ENCODE results near the gene MTMR11. TPM values are rescaled to one million over a fixed set of nuclear protein-coding genes. Genes with fewer than 3 reads are reported as not detected.
A peak's percentile ranks its signal among the peaks of the same experiment; 100 is the strongest.
"Not testable (repeated sequence)": the region's sequence is repeated elsewhere in the genome, so short reads cannot be mapped to it uniquely, and the experiment has no call there.

The MTMR11 gene
- total RNA-seq, 2 donors from 2014 or later, result 176 to 247 TPM

DNA sequence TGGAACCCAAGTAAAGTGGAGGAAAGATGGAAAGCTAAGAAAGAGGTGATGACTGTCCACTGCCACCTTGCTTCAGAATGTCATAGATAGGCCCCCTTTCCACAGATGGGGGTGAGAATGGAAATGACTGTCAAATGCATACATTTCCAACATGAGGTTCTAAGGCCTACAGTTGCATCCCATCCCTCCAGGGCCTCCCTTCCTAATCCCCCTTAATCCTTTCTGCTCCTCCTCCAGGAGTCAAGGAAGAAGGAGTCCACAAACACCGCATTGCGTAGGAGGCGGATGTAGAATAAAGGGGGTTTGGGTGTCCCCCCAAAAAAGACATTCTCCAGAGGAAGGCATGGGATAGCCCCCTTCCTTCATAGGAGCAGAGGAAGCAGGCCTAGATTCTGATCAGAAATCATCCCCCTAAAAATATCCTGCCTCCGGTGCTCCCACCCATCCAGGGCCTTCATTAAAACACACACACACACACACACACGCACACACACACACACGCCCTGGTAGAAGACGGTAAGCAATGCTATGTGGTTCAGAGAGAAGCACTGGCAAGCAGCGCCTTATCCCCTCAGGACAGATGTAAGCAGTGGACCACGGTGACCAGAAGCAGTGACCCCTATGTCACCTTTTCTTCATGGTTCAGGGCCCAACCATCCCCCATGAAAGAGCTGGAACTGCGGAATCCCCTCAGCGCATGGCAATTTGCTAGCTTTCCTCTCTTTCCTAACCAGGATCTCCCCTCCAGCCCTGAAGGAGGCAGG, 21.1 kb downstream of the MTMR11 start:
- no peak for ATAC-seq
- no peak for DNase-seq
- intact Hi-C loops (cut with DNase I, micrococcal nuclease), result no loop called here

DNA sequence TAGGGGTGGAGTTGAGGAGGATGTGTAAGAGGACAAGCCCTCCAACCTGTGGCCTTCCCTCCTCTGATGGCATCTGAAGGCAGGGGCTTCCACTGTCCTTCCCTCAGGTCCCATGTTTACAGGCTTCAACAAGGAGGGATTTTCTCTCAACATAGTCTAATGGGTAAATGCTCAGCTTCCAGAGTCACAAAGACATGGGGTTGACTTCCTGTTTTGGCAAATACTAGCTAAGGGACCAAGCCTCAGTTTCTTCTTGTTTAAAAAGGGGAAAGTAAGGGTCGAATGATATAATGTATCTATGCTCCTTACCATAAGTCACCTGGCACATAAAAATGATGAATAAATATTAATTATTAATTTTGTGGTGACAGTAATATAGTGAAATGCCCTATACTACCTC, 22.1 kb downstream of the MTMR11 start:
- ATAC-seq, result no peak
- DNase-seq, result no peak
- intact Hi-C loops (cut with DNase I, micrococcal nuclease), result no loop called here

- intact Hi-C loops (cut with DNase I, micrococcal nuclease), result no loop called here
- DNase-seq (no peak), ATAC-seq (no peak)
Observed at GRCh38 chr1:149906570-149907075, 30.1 kb downstream of the MTMR11 start.

GRCh38 chr1:149903836-149904491, 32.7 kb downstream of the MTMR11 start:
- ATAC-seq (no peak), DNase-seq (no peak)
- intact Hi-C loops (cut with DNase I, micrococcal nuclease), result no loop called here

GRCh38 chr1:149899460-149900284, 37.0 kb downstream of the MTMR11 start, which contains the start of gene BOLA1:
TSS of gene BOLA1 (plus strand) at chr1:149899568. CDS start at chr1:149900060, 492 bp downstream.
- peak; percentile 91 to 94 for DNase-seq
- intact Hi-C loops (cut with DNase I, micrococcal nuclease), result loop anchor here in 1 of 2 donors (10.0 kb wide), 2 partner anchors 165 to 265 kb away; partner anchors contain the start of gene VPS45

DNA sequence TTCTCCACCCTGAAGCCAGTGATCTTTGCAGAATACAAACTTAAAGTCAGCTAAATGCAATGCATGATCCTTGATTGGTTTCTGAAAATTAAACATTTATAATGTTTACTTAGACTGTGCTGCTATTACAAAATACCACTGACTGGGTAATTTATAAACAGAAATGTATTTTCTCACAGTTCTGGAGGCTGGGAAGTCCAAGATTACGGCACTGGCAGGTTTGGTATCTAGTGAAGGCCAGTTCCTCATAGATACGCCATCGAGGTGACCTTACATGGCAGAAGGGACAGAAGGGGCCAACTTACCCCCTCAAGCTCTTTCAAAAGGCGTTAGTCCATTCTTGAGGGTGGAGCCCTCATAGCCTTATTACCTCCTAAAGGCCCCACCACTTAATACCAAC, 40.1 kb downstream of the MTMR11 start:
- no peak for DNase-seq
- ATAC-seq, result no peak
- intact Hi-C loops (cut with DNase I, micrococcal nuclease), result loop anchor here in 1 of 2 donors (10.0 kb wide), 2 partner anchors 168 to 268 kb away; partner anchors contain the start of gene VPS45

More at GRCh38 chr1:149899460-149900284, 37.0 kb downstream of the MTMR11 start, which contains the start of gene BOLA1:
- peak; percentile 99 for ATAC-seq

GRCh38 chr1:149888999-149889289, 47.7 kb downstream of the MTMR11 start:
- intact Hi-C loops (cut with DNase I, micrococcal nuclease), result no loop called here
- ATAC-seq (no peak), DNase-seq (peak in 1 of 2 donors; percentile 43)

DNA sequence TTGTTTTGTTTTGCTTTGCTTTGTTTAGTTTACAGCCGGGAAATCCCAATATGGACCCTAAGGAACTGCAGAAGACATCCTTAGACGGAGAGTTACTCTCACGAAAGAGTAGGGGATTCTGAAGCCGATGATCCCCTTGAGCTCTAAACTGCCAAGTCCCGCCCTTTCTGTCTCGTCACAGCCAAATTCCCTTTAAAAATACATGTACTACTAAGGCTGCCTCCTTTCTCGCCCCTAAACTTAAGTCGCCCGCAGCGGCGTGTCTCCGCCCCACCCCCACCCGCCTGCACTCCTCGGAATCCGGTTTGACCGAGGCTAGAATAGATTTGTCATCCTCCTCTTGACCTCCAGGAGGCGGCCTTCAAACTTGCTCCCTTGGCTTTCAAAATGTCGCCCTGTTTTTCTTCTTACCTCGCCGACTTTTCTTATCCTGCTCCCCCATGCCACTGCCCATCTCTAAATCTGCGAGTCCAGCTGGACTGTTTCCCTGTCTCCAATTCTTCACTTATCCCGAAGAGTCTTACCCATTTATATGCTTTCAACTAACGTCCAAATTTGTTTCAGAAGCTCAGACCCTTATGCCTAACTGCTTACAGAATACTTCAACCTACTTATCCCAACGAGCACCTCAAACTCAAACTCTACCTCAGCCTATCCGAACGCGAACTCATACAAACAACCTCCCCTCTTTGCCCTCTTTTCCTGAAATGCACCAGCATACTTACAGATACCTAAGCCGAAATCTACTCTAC, 48.3 kb downstream of the MTMR11 start:
- intact Hi-C loops (cut with DNase I, micrococcal nuclease), result no loop called here
- ATAC-seq (peak; percentile 36), DNase-seq (peak; percentile 84 to 86)

GRCh38 chr1:149887456-149888246, 49.0 kb downstream of the MTMR11 start:
- DNase-seq, result peak; percentile 76 to 91
- intact Hi-C loops (cut with DNase I, micrococcal nuclease), result no loop called here

GRCh38 chr1:149887196-149887455, 49.6 kb downstream of the MTMR11 start:
- intact Hi-C loops (cut with DNase I, micrococcal nuclease); ATAC-seq; DNase-seq: not testable (repeated sequence)

More at GRCh38 chr1:149887456-149888246, 49.0 kb downstream of the MTMR11 start:
- peak; percentile 61 for ATAC-seq

DNA sequence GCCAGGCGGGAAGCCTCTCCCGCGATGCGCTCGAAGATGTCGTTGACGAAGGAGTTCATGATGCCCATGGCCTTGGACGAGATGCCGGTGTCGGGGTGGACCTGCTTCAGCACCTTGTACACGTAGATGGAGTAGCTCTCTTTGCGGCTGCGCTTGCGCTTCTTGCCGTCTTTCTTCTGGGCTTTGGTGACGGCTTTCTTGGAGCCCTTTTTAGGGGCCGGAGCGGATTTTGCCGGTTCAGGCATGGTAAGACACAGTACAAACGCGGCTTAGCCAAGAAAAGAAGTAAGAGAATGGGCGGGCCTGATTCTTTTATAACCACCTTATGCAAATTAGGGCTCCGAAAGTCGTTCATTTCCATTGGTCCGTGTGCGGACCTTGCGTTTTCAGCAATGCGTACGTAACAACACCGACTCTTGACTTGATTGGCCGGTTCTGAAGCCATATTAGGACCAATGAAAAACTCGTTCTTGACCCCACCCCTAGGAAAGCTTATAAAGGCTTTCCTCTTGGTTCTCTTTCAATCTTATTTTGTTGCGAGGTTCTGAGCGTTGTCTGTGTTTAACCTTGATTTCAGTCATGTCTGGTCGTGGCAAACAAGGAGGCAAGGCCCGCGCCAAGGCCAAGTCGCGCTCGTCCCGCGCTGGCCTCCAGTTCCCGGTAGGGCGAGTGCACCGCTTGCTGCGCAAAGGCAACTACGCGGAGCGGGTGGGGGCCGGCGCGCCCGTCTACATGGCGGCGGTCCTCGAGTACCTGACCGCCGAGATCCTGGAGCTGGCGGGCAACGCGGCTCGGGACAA, 50.1 kb downstream of the MTMR11 start:
- DNase-seq, result peak; percentile 82 to 94
- intact Hi-C loops (cut with DNase I, micrococcal nuclease), result no loop called here
- peak; percentile 70 for ATAC-seq

DNA sequence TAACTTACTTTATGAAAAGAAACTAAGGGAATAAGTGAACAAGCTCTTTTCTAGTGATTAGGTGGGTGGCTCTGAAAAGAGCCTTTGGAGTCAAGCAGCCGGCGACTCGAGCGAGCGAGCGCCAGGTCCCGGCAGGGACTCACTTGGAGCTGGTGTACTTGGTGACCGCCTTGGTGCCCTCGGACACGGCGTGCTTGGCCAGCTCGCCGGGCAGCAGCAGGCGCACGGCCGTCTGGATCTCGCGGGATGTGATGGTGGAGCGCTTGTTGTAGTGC, 50.6 kb downstream of the MTMR11 start:
- DNase-seq; intact Hi-C loops (cut with DNase I, micrococcal nuclease): not testable (repeated sequence)
- peak; percentile 1 for ATAC-seq

DNA sequence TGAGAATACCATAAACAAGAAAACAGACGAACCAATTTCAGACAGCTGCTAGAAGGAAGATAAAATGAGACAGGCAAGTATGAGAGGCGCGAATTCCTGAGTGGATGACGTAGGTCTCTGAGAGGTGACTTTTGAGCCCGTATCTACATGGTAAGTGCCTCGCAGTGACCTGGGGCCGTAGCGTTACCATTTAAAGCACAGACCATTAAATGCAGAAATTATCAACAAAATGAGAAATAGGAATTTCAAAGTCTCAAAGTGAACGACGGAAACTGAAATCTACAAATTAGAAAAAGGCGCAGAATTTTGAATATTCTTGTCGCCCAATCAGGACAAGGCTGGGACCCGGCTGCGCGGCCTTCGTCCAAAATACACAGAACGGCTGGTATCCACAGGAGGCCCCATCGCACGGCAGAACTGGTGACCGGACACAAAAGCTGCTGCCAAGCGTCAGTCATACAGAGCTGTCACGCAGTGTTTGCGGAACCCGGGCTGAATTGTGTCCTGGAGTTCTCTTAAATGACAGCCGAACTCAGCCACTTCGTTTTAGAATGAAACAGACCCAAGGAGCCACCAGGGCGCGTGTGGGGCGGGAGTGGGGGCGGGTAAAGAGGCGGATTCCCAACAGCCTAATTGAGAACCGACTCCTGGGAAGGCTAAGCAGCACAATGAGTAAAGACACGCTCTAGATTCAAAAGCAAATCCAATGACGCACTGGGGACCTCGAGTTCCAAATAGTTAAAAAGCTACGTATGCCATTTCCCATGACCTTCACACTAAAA, 51.1 kb downstream of the MTMR11 start:
- intact Hi-C loops (cut with DNase I, micrococcal nuclease), result no loop called here
- DNase-seq (peak; percentile 87 to 88), ATAC-seq (peak; percentile 44)

DNA sequence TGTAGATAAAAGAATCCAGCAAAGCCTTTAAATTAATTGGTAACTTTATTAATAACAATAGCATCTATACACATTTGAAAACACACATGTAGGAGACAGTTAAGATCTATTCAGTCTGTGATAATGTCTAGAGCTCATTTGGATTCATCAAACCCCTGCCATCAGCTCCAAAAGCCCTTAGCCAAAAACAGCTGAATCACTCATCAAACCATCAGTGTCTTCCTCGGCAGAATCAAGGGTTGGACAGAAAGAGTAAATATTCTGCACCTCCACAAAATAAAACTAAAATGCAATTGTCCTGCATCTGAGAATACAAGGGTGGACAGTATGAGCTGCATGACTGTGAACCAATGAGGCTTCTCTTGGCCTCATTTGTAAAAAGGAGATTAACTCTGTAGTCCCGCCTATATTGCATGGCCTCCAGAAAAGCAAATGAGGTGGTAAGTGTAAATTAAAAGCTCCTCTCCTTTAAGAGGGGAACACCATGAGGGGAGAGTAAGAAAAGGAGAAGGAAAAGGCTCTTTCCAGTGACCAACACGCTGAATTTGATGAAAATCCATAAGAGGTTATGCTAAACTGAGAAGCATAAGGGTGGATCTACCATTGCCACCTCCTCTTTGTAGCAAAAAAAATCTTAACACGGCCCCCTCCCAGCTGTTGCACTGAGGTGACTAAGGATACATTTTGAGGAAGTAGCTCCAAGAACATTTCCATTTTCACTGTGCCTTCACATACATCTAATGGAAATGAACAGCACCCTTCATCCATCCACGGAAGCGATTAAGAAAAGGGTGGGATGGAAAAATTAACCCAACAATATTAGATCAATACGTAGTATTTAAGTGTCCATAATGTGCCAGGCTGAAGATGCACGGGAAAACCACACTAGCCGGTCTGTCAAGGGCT, 52.0 kb downstream of the MTMR11 start:
- ATAC-seq (no peak), DNase-seq (no peak)
- intact Hi-C loops (cut with DNase I, micrococcal nuclease), result no loop called here

- ATAC-seq, result no peak
- intact Hi-C loops (cut with DNase I, micrococcal nuclease), result no loop called here
- no peak for DNase-seq
Observed at GRCh38 chr1:149883598-149884247, 53.0 kb downstream of the MTMR11 start.
